ENCODE results near the gene ALAD.
A peak's percentile ranks its signal among the peaks of the same experiment; 100 is the strongest.
"Not testable (repeated sequence)": the region's sequence is repeated elsewhere in the genome, so short reads cannot be mapped to it uniquely, and the experiment has no call there.

Gene ALAD

DNA sequence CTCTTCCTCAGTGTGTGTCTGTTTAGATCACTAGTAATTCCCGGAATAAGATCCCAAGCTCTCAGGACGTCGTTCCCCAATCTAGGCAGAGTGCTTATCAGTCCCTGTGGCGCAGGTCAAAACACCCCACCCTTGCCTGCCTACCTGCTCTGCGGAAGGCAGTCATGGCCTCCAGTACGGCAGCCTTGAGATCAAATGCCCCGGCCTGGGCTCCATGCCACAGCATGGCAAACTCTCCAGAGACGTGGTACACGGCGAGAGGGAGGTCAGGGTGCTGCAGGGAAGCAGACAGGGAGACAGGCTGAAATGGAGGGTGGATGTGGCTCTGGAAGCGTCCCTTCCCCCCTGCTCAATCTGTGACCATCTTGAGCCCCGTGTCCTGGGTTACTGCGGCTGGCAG is 12.3 kb downstream of the ALAD start:
- DNase-seq (ENCODE audit: extremely low read depth, insufficient read length): no peak
- TF ChIP-seq, protein P1, sequence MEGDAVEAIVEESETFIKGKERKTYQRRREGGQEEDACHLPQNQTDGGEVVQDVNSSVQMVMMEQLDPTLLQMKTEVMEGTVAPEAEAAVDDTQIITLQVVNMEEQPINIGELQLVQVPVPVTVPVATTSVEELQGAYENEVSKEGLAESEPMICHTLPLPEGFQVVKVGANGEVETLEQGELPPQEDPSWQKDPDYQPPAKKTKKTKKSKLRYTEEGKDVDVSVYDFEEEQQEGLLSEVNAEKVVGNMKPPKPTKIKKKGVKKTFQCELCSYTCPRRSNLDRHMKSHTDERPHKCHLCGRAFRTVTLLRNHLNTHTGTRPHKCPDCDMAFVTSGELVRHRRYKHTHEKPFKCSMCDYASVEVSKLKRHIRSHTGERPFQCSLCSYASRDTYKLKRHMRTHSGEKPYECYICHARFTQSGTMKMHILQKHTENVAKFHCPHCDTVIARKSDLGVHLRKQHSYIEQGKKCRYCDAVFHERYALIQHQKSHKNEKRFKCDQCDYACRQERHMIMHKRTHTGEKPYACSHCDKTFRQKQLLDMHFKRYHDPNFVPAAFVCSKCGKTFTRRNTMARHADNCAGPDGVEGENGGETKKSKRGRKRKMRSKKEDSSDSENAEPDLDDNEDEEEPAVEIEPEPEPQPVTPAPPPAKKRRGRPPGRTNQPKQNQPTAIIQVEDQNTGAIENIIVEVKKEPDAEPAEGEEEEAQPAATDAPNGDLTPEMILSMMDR (IDR thresholded peaks at IDR 0.05; ENCODE audit: insufficient read depth, low read length, poor library complexity, severe bottlenecking): no peak
- Histone ChIP-seq H3K4me3 (replicated peaks; ENCODE audit: low read depth, low read length) (no peak overlapping the region), H3K27me3 (replicated peaks; ENCODE audit: control insufficient read depth, insufficient read depth, low read length) (no peaks in the 10 kb centered on the region), H3K36me3 (ENCODE audit: control insufficient read depth, insufficient read depth, low read length) (peaks cover 12% of the 10 kb centered on the region)

DNA sequence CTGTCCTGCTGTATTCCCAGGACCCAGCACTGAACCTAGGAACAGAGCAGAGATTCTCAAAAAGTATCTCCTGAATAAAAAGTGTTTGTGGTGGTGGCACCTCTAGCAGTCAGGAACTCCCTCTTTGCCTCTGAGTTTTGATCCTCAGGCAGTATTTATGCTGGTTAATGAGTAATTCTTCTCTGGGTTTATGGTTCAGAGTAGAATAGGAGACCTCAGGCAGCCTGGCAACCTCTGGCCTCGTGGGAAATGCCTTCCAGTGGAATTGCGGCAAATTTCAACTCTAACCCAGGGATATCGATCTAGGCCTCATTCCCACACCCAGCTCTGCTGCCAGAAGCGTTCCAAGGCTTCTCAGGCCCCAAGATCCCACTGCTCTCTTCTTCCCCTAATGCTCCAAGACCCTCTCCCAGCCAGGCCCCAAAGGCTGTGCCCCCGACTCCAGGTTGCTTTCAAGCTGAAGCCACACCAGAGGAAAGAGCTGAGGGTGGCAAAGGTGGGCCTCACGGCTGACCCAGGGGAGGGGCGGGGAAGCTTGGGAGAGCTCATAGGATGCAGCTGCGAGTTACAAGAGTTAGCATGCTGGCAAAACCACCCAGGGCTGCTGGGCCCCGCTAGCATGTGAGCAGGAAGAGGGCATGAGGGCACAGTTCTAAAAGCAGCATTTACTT is 13.4 kb downstream of the ALAD start:
- TF ChIP-seq, protein P1 (IDR thresholded peaks at IDR 0.05; ENCODE audit: insufficient read depth, low read length, poor library complexity, severe bottlenecking): no peak
- Histone ChIP-seq H3K36me3 (ENCODE audit: control insufficient read depth, insufficient read depth, low read length) (peaks cover 12% of the 10 kb centered on the region), H3K27me3 (replicated peaks; ENCODE audit: control insufficient read depth, insufficient read depth, low read length) (no peaks in the 10 kb centered on the region), H3K4me3 (replicated peaks; ENCODE audit: low read depth, low read length) (no peak overlapping the region)
- DNase-seq (ENCODE audit: extremely low read depth, insufficient read length): no peak

DNA sequence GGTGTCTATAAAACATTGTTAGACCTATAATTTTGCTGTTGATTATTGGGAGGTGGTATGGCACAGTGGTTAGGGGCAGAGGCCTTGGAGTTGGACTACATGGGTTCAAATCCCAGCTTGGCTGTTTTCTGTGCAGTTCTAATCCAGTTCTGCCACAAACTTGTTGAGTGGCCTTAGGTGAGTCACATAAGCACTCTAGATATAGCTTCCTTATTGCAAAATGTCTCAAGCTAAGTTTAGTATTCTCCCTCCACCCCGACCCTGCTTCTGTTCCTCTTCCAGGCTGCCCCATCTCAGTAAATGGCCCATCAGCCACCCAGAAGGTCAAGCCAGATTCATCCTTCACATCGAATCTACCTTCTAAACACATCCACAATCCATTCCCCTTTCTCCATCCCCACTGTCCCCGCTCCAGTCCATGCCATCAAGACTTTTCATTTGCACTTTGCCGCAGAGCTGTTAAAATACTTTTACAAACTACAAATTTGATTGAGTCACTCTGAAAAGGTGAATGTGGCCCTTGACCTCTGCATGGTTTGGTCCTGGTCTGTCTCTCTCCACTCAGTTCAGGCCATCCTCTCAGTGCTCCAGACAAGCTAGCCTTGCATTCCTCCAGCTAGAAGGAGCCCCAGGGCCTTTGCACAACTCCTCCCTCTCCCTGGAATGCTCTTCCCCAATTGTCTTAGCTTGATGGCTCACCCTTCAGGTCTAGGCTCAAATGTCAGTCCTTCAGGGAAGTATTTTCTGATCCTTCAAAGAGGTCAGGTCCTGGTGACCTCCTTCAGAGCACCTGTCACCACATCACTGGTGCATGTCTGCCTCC is 14.3 kb downstream of the ALAD start:
- Histone ChIP-seq H3K27me3 (replicated peaks; ENCODE audit: control insufficient read depth, insufficient read depth, low read length) (no peaks in the 10 kb centered on the region), H3K4me3 (replicated peaks; ENCODE audit: low read depth, low read length) (no peak overlapping the region), H3K36me3 (ENCODE audit: control insufficient read depth, insufficient read depth, low read length) (peaks cover 12% of the 10 kb centered on the region)
- no peak for DNase-seq (ENCODE audit: extremely low read depth, insufficient read length)
- TF ChIP-seq, protein P1 (IDR thresholded peaks at IDR 0.05; ENCODE audit: insufficient read depth, low read length, poor library complexity, severe bottlenecking): no peak

DNA sequence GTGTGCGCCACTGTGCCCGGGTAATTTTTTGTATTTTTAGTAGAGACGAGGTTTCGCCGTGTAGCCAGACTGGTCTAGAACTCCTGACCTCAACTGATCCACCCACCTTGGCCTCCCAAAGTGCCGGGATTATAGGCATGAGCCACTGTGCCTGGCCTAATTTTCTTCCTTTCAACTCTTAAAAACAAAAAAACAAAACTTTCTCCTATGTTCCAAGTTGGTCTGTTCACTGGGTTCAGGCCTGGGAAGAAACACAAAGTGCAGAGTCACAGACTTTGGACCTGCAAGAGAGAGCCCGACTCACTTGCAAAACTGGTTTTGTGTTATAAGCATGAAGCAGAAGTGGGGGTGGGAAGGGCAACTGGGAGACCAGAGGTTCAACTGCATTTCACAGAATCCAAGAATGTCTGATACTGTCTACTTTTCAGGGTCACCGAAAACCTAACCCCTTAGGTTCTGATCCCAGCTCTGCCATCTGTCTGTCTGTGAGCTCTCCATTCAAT is 19.1 kb downstream of the ALAD start:
- H3K4me3 ChIP-seq (replicated peaks; ENCODE audit: low read depth, low read length): no peak overlapping the region
- TF ChIP-seq, protein P1 (IDR thresholded peaks at IDR 0.05; ENCODE audit: insufficient read depth, low read length, poor library complexity, severe bottlenecking): no peak
- no peak for DNase-seq (ENCODE audit: extremely low read depth, insufficient read length)
- no peaks in the 10 kb centered on the region for H3K27me3 ChIP-seq (replicated peaks; ENCODE audit: control insufficient read depth, insufficient read depth, low read length)
- no peaks in the 10 kb centered on the region; the same call in 1 of the 2 replicates for H3K36me3 ChIP-seq (ENCODE audit: control insufficient read depth, insufficient read depth, low read length)

DNA sequence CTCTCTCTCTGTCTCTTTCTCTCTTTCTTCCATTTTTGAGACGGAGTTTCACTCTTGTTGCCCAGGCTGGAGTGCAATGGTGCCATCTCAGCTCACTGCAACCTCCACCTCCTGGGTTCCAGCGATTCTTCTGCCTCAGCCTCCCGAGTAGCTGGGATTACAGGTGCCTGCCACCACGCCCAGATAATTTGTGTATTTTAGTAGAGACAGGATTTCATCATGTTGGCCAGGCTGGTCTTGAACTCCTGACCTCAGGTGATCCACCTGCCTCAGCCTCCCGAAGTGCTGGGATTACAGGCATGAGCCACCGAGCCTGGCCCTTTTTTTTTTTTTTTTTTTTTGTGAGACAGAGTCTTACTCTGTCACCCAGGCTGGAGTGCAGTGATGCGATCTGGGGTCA is 19.6 kb downstream of the ALAD start:
- H3K4me3 ChIP-seq (replicated peaks; ENCODE audit: low read depth, low read length); H3K36me3 ChIP-seq (ENCODE audit: control insufficient read depth, insufficient read depth, low read length); H3K27me3 ChIP-seq (replicated peaks; ENCODE audit: control insufficient read depth, insufficient read depth, low read length): not testable (repeated sequence)

DNA sequence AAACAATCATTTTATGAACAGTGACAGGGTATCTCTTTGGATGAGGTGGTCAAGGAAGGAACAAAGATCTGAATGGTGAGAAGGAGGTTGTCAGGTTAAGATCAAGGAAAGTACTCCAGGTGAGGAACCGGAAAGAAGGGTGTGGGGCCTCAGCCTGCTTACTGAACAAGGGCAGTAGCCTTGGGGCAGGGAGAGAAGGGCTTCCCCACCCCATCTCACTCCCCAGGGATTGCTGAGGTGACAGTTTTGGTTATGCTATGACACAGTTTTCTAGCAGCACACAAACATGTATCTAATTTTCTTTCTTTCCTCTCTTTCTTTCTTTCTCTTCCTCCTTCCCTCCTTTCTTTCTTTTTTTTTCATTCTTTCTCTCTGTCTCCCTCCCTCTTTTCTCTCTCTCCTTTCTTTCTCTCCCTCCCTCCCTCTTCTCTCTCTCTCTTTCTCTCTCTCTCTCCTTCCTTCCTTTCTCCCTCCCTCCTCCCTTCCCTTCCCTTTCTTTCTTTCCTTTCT is 20.2 kb downstream of the ALAD start:
- Histone ChIP-seq H3K27me3 (replicated peaks; ENCODE audit: control insufficient read depth, insufficient read depth, low read length) (no peaks in the 10 kb centered on the region), H3K4me3 (replicated peaks; ENCODE audit: low read depth, low read length) (no peak overlapping the region), H3K36me3 (ENCODE audit: control insufficient read depth, insufficient read depth, low read length) (no peaks in the 10 kb centered on the region; the same call in 1 of the 2 replicates)
- DNase-seq (ENCODE audit: extremely low read depth, insufficient read length): peak; percentile 25
- TF ChIP-seq, protein P1 (IDR thresholded peaks at IDR 0.05; ENCODE audit: insufficient read depth, low read length, poor library complexity, severe bottlenecking): no peak

More for the DNA sequence above, 19.6 kb downstream of the ALAD start:
- DNase-seq (ENCODE audit: extremely low read depth, insufficient read length): not testable (repeated sequence)

DNA sequence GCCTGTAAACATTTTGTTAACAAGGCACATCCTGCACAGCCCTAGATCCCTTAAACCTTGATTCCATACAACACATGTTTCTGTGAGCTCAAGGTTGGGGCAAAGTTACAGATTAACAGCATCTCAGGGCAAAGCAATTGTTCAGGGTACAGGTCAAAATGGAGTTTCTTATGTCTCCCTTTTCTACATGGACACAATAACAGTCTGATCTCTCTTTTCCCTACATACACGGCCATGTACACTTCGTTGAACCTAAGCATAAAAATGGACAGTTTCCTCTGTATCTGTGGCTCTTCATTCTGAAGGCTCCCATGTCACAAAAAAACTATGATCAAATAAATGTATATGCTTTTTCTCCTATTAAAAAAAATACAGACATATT is 21.3 kb downstream of the ALAD start:
- H3K36me3 ChIP-seq (ENCODE audit: control insufficient read depth, insufficient read depth, low read length): not testable (repeated sequence)

DNA sequence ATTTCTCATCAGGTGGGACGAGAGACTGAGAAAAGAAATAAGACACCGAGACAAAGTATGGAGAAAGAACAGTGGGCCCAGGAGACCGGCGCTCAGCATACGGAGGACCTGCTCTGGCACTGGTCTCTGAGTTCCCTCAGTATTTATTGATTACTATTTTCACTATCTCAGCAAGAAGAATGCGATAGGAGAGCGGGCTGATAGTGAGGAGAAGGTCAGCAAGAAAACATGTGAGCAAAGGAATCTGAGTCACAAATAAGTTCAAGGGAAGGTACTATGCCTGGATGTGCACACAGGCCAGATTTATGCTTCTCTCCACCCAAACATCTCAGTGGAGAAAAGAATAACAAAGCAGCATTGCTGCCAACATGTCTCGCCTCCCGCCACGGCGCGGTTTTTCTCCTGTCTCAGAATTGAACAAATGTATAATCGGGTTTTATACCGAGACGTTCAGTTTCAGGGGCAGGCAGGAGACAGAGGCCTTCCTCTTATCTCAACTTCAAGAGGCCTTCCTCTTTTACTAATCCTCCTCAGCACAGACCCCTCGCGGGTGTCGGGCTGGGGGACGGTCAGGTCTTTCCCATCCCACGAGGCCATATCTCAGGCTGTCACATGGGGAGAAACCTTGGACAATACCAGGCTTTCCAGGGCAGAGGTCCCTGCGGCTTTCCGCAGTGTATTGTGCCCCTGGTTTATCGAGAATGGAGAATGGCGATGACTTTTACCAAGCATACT is 21.8 kb downstream of the ALAD start:
- H3K36me3 ChIP-seq (ENCODE audit: control insufficient read depth, insufficient read depth, low read length); H3K27me3 ChIP-seq (replicated peaks; ENCODE audit: control insufficient read depth, insufficient read depth, low read length); H3K4me3 ChIP-seq (replicated peaks; ENCODE audit: low read depth, low read length); DNase-seq (ENCODE audit: extremely low read depth, insufficient read length): not testable (repeated sequence)

More for the DNA sequence above, 21.3 kb downstream of the ALAD start:
- H3K4me3 ChIP-seq (replicated peaks; ENCODE audit: low read depth, low read length); DNase-seq (ENCODE audit: extremely low read depth, insufficient read length); H3K27me3 ChIP-seq (replicated peaks; ENCODE audit: control insufficient read depth, insufficient read depth, low read length): not testable (repeated sequence)
